Stimulated activated CD4-positive, alpha-beta T cell treated with anti-CD3 and anti-CD28 coated beads, Interleukin-2, amount 100 ng/mL, for 24 hours (primary cell): Measurements from ENCODE around the gene CDC42EP5.
A peak's percentile ranks its signal among the peaks of the same experiment; 100 is the strongest.
"Not testable (repeated sequence)": the region's sequence is repeated elsewhere in the genome, so short reads cannot be mapped to it uniquely, and the experiment has no call there.

Source experiments
- DNase-seq, 2 donors: peaks; one replicate each; pipeline ENCODE4 v3.0.0-alpha.2; 2020

The CDC42EP5 gene

GRCh38 chr19:54473071-54473891 is at the start of gene CDC42EP5:
CDC42EP5 (minus strand) TSS chr19:54473296; CDS start chr19:54465547, 7,749 bp downstream.
- no peak for DNase-seq

DNA sequence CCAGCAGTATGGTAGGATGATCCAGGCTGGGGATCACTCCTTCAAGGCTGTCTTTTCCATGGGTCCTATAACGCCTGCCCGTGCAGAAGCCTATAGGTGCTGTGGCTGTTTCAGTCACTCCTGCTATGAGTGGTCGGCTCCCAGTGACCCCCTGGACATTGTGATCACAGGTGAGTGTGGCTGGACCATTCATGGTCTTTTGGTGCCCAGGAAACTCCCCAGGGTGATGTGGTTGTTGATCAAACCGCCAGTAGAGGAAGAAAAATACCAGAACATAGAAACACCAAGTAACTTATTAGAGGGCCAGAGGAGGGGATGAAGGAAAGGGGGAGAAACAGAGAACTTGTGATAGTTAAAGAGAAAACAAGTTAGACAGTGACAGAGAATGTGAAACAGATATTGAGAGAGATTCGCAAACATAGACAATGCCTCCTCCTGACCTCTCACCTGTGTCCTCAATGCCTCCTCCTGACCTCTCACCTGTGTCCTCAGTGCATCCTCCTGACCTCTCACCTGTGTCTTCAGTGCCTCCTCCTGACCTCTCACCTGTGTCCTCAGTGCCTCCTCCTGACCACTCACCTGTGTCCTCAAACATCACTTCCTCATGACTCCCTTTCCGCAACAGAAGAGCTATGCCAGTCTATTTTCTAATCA is 48.9 kb upstream of the CDC42EP5 start:
- no peak for DNase-seq

GRCh38 chr19:54521022-54521859 is 48.1 kb upstream of the CDC42EP5 start:
- peak in 1 of 2 donors; percentile 29 for DNase-seq

GRCh38 chr19:54518844-54519243 is 45.7 kb upstream of the CDC42EP5 start:
- DNase-seq: peak in 1 of 2 donors; percentile 32

- peak; percentile 59 to 78 for DNase-seq
Observed at GRCh38 chr19:54517483-54517882, 44.4 kb upstream of the CDC42EP5 start.

DNA sequence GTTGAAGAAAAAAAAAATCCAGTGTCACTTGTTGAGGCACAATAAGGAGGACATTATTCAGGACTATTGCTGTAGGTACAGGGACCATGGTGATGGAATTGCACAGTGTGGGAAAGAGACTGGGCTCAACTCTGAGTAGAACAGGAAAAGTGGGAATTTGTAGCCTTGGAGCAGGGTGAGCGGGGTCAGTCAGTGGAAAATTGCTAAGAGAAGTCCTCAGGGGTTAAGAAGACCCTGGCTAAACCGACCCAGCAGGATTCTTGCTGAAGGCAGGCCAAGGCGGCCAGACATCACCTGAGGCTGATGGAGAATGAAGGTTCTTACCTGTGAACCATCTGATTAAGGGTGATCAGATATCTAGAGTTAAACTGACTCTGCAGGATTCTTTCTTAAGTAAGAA is 42.1 kb upstream of the CDC42EP5 start:
- DNase-seq: no peak

DNA sequence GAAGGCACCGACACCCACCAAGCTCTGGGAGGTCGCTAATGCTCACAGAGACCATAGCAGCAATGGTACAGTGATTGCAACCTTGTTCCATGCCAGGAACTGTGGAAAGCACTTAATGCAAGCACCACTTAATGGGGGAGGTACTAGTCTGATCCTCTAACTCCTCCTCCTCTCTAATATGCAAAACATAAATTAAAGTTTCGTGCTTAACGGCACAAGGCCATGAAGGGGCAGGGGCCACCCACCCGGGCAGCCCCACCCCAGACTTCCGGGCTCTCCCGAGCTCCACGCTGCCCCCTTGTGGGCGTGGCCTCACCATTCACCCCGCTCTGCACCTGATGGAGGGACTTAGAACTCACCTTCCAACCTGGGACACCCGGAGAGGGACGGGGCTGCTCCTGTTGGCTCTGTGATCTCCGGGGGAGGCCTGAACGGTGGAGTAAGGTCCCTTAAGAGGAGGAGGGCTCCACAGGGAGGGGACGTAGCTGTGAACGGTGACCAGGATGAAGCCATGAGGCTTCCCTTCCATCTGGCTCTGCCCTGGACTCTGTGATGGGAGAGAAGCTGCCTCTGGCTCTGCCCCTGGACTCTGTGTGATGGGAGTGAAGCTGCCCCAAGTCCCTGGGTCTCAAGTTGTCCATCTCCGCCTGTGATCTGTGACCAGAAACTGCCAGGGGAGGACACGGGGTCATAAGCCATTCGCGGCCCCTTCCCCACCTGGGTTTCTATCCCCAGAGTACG is 36.3 kb upstream of the CDC42EP5 start:
- DNase-seq: not testable (repeated sequence)

DNA sequence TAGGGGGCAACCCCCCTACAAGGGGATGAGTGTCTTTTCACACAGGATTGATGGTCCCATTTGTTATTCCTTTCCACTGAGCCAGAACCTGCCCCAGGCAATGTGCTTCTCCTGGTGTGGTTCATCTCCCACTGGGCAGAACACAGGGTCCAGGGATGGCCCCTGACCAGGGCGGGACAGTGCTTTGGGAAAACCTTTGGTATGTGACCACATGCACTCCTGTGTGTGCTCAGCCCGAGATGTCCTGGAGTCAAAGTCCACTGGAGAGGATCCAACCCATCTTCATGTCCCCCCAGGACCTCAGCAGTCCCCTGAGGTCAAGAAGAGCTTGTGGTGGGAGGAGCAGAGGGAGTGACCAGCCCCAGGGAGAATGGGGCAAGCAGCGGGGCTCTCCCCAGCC is 35.4 kb upstream of the CDC42EP5 start:
- not testable (repeated sequence) for DNase-seq

GRCh38 chr19:54507824-54508223 is 34.7 kb upstream of the CDC42EP5 start:
- DNase-seq: no peak

DNA sequence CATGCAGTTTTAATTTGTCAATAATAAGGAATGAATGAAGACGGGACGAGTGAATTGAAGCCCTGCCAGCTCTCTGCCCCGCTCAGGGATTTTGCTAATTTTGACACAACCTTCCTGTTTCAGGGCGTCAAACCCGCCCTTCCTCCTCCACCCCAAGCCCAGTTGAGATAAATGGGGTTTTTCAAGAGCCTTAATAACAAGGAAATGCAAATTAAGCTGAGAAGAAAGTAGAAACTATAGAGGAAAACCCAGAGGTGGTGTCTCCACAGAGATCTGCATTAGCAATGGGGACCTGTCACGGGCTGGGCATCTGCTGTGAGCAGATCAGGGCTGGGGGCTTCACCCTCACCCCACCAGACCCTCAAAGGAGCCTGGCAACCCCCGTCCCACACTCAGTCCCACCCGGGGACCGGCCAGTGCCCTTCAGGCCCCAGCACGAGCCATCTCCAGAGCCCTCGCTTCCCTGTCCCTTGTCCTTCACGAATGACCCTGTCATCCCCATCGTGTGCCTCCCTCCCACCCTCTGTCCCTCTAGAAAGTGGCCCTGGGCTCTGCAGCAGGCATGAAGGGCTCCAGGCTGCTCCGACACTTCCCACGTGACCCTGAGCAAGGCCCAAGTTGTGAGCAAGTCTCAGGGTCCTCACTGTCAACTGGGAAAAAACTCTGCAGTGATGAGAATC is 34.1 kb upstream of the CDC42EP5 start:
- not testable (repeated sequence) for DNase-seq

DNA sequence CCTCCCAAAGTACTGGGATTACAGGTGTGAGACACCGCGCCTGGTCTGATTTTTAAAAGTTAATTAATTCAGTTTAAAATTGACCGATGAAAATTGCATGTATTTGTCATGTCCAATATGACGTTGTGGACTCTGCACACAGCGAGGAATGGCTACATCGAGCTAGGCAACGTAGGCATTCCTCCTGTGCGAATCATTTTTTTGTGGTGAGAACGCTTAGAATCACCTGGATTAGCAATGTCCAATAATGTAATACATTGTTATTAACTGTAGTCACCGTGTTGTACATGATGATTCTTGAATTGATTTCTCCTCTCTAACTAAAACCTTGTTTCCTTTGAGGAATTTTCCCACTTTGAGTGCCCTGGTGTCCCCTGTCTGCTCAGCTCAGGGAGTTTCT is 33.0 kb upstream of the CDC42EP5 start:
- DNase-seq: no peak

- not testable (repeated sequence) for DNase-seq
Observed at GRCh38 chr19:54505542-54505941, 32.4 kb upstream of the CDC42EP5 start.

GRCh38 chr19:54502518-54503048 is 29.5 kb upstream of the CDC42EP5 start, which contains the start of gene LAIR2:
LAIR2 (plus strand) TSS chr19:54502831; CDS start chr19:54502919, 88 bp downstream.
- no peak for DNase-seq

- not testable (repeated sequence) for DNase-seq
Observed at GRCh38 chr19:54498451-54498772, 25.3 kb upstream of the CDC42EP5 start.

GRCh38 chr19:54497747-54498450 is 24.8 kb upstream of the CDC42EP5 start:
- not testable (repeated sequence) for DNase-seq

- DNase-seq: not testable (repeated sequence)
Observed at GRCh38 chr19:54495284-54495683, 22.2 kb upstream of the CDC42EP5 start.

DNA sequence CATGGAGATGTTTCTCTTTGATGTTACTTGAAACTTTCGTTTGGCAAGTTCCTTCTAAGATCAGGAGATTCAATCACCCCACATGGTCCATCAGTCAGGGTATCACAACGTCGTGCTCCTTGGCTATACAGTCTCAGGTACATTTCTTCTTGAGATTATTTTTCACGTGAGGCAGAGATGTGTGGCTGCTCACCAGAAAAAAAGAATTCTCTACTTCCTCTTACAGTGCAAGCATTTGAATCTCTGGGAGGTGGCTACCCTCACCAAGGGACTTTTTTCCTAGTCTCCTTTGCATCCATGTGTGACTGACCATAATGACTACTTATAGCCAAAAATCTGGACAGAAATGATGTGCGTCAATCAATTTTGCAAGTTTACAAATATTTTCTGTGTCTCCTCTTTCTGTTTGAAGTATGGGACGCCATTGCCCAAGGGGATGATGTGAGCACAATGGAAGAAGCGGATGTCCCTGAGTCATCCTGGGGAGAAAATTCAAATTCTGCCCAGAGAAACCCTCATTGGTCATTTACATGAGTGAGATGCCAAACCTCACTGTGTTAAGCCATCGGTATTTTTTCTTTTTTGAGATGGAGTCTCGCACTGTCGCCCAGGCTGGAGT is 21.0 kb upstream of the CDC42EP5 start:
- no peak for DNase-seq

GRCh38 chr19:54493056-54493455 is 20.0 kb upstream of the CDC42EP5 start:
- not testable (repeated sequence) for DNase-seq

DNA sequence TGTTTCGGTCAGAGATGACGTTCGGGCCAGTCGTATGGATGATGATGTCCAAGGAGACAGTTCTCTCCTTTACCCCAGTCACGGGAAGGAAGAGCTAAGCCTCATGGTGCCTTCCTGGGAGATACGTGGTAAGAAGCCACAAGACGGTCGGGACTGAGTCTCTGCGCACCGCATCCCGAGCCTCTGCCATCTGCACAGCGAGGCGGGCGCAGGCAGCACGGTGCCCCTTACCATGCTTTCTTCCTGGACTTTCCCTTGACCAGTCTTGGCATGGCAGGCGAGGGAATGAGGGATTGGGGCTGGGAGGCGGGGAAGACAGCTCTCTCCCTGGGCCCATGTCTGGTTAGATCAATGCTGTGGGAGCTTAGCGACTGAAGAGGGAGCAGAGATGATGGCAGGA is 19.5 kb upstream of the CDC42EP5 start:
- DNase-seq: no peak

DNA sequence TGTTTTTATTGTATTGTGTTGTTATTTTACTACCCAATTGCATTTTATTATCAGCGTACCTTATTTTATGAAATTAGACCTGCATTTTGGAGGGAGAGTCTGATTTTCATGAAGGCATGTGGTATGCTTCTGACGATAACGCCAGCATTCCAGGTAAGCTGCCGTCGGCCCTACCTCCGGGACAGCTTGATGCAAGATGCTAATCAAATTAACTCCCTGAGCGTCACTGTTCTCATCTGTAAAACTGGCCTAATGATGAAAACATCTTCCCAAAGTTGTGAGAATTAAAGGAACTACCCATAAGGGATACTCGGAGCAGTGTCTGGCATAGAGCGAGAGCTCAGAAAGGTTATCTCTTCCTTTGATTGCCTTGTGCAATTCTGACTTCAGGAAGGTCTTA is 16.7 kb upstream of the CDC42EP5 start:
- no peak for DNase-seq

GRCh38 chr19:54489341-54489740 is 16.2 kb upstream of the CDC42EP5 start:
- no peak for DNase-seq
